ENCODE results near the gene BCR. TPM values are rescaled to one million over a fixed set of nuclear protein-coding genes. Genes with fewer than 3 reads are reported as not detected.

The BCR gene
- total RNA-seq, 2 experiments from 2014 or later = 42.2 to 51.3 TPM

- Histone ChIP-seq H3K4me1 (ENCODE audit: insufficient read depth, low read length, poor library complexity, severe bottlenecking) (peaks cover 17% of the 10 kb centered on the region), H3K9me3 (ENCODE audit: low read length) (peaks cover 19% of the 10 kb centered on the region), H3K4me3 (ENCODE audit: low read depth, low read length, poor library complexity, severe bottlenecking) (no peak overlapping the region), H3K79me2 (ENCODE audit: insufficient read depth, low read depth, low read length) (peaks cover 23% of the 10 kb centered on the region; the same call in 1 of the 2 replicates), H4K20me1 (ENCODE audit: insufficient read depth, low read length) (no peaks in the 10 kb centered on the region), H3K27ac (ENCODE audit: low read depth, low read length, poor library complexity, severe bottlenecking) (no peak overlapping the region), H2AFZ (ENCODE audit: low read length) (no peak overlapping the region), H3K4me2 (ENCODE audit: low read length) (no peak overlapping the region), H3K9me2 (ENCODE audit: insufficient read depth, low read length) (no peaks in the 10 kb centered on the region), H3K36me3 (ENCODE audit: insufficient read depth, low read length) (peaks cover 22% of the 10 kb centered on the region)
- BruUV-seq (replicated peaks) = no TSS peak
- no peak for DNase-seq (ENCODE audit: low spot score)
- CTCF ChIA-PET (ENCODE audit: unreplicated experiment) = interaction anchor here (0.5 kb wide), 1 partner anchor 42 kb away, joined by 3 read pairs; no protein-coding TSS in a partner anchor
- intact Hi-C loops (cut with micrococcal nuclease; ENCODE audit: unreplicated experiment) = no loop called here
- TF ChIP-seq EZH2phosphoT487 (IDR thresholded peaks at IDR 0.05; ENCODE audit: borderline replicate concordance, low read depth, low read length) (no peak), CTCF (conservative IDR thresholded peaks at IDR 0.05; ENCODE audit: low read length) (no peak)
- POLR2A ChIA-PET = no interaction called here
These were observed 44.5 kb downstream of the BCR start for GRCh38 chr22:23224846-23225245.

- no peaks in the 10 kb centered on the region for H3K9me2 ChIP-seq (ENCODE audit: insufficient read depth, low read length)
- H3K9me3 ChIP-seq (ENCODE audit: low read length) = peaks cover 19% of the 10 kb centered on the region
- ChIA-PET POLR2A (no interaction called here), CTCF (ENCODE audit: unreplicated experiment) (interaction anchor here (0.5 kb wide), 1 partner anchor 42 kb away, joined by 3 read pairs; no protein-coding TSS in a partner anchor)
- H3K4me2 ChIP-seq (ENCODE audit: low read length) = no peak overlapping the region
- no peak overlapping the region for H2AFZ ChIP-seq (ENCODE audit: low read length)
- no TSS peak for BruUV-seq (replicated peaks)
- peaks cover 23% of the 10 kb centered on the region; the same call in 1 of the 2 replicates for H3K79me2 ChIP-seq (ENCODE audit: insufficient read depth, low read depth, low read length)
- H3K36me3 ChIP-seq (ENCODE audit: insufficient read depth, low read length) = peaks cover 26% of the 10 kb centered on the region
- peaks cover 12% of the 10 kb centered on the region for H3K4me1 ChIP-seq (ENCODE audit: insufficient read depth, low read length, poor library complexity, severe bottlenecking)
- H4K20me1 ChIP-seq (ENCODE audit: insufficient read depth, low read length) = no peaks in the 10 kb centered on the region
- DNase-seq (ENCODE audit: low spot score) = no peak
- H3K27ac ChIP-seq (ENCODE audit: low read depth, low read length, poor library complexity, severe bottlenecking) = no peak overlapping the region
- intact Hi-C loops (cut with micrococcal nuclease; ENCODE audit: unreplicated experiment) = no loop called here
- TF ChIP-seq EZH2phosphoT487 (IDR thresholded peaks at IDR 0.05; ENCODE audit: borderline replicate concordance, low read depth, low read length) = no peak
- no peak for TF ChIP-seq CTCF (conservative IDR thresholded peaks at IDR 0.05; ENCODE audit: low read length)
- no peak overlapping the region for H3K4me3 ChIP-seq (ENCODE audit: low read depth, low read length, poor library complexity, severe bottlenecking)
These were observed 45.0 kb downstream of the BCR start for GRCh38 chr22:23225337-23225723.

- Histone ChIP-seq H2AFZ (ENCODE audit: low read length) (no peak overlapping the region), H3K9me2 (ENCODE audit: insufficient read depth, low read length) (no peaks in the 10 kb centered on the region), H3K79me2 (ENCODE audit: insufficient read depth, low read depth, low read length) (peaks cover 23% of the 10 kb centered on the region; the same call in 1 of the 2 replicates), H3K4me3 (ENCODE audit: low read depth, low read length, poor library complexity, severe bottlenecking) (no peak overlapping the region), H3K27ac (ENCODE audit: low read depth, low read length, poor library complexity, severe bottlenecking) (no peak overlapping the region), H3K36me3 (ENCODE audit: insufficient read depth, low read length) (peaks cover 27% of the 10 kb centered on the region), H3K9me3 (ENCODE audit: low read length) (peaks cover 19% of the 10 kb centered on the region), H3K4me1 (ENCODE audit: insufficient read depth, low read length, poor library complexity, severe bottlenecking) (peaks cover 7% of the 10 kb centered on the region), H3K4me2 (ENCODE audit: low read length) (no peak overlapping the region), H4K20me1 (ENCODE audit: insufficient read depth, low read length) (no peaks in the 10 kb centered on the region)
- POLR2A ChIA-PET = interaction anchor here (1.2 kb wide), 1 partner anchor 12 kb away, joined by 5 read pairs; no protein-coding TSS in a partner anchor
- no peak for DNase-seq (ENCODE audit: low spot score)
- no TSS peak for BruUV-seq (replicated peaks)
- TF ChIP-seq EZH2phosphoT487 (IDR thresholded peaks at IDR 0.05; ENCODE audit: borderline replicate concordance, low read depth, low read length) = no peak
- TF ChIP-seq CTCF (conservative IDR thresholded peaks at IDR 0.05; ENCODE audit: low read length) = no peak
- CTCF ChIA-PET (ENCODE audit: unreplicated experiment) = no interaction called here
- intact Hi-C loops (cut with micrococcal nuclease; ENCODE audit: unreplicated experiment) = no loop called here
These were observed 45.6 kb downstream of the BCR start for GRCh38 chr22:23225724-23226496.
